SK-MEL-5 (cell line): ENCODE measurements around the gene GPX4. TPM values are rescaled to one million over a fixed set of nuclear protein-coding genes. Genes with fewer than 3 reads are reported as not detected.

Experiments used
- DNase-seq: peaks from one replicate; pipeline ENCODE4 v3.0.0-alpha.2; 2016; ENCODE audit warnings: low read depth, low spot score
- in situ Hi-C: cut with HindIII; loops from 2 replicates; pipeline ENCODE4 v1.10.0; 2016; ENCODE audit warnings: low sequenced_read_pairs, high pct_unique_total_duplicates, low pct_unique_long_range_greater_than_20kb
- total RNA-seq: library from RNA; depleted of rRNA; stranded (reverse); fragments of >200 nt; shearing (Covaris generic); gene quantifications from 2 replicates; pipeline ENCODE4 v1.2.3, GENCODE V29; 2014; rRNA removed

GPX4 gene
- total RNA-seq, 1 experiment from 2014 or later: 258 TPM

DNA sequence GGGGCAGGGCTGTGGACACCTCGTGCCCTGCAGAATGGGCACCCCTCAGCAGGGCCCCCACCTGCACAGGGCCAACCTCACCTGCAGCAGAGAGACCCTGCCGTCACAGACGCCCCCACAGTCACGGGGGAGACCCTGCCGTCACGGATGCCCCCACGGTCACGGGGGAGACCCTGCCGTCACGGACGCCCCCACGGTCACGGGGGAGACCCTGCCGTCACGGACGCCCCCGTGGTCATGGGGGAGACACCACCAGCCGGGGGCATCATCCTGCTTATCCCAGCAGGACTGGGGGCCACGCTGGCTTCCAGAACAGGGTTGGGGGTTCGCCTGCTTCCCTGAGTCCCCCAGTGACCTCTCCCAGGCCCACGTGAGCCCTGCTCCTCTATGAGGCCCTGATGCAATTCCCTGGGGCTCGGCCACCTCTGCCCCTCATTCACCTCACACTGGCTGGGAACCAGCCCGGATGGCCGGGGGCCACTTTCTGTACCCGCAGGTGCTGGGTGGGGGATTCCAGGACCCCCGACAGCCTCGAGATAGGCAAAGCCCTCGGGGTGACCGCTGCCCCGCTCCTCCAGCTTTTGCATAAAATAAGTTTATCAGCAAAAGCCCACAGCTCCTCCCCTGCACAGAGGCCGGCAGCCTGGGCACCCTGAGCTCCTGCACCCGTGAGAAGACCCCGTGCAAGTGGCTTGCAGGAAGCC lies 46.7 kb downstream of the GPX4 start:
- no peak for DNase-seq
- in situ Hi-C loops: no loop called here

DNA sequence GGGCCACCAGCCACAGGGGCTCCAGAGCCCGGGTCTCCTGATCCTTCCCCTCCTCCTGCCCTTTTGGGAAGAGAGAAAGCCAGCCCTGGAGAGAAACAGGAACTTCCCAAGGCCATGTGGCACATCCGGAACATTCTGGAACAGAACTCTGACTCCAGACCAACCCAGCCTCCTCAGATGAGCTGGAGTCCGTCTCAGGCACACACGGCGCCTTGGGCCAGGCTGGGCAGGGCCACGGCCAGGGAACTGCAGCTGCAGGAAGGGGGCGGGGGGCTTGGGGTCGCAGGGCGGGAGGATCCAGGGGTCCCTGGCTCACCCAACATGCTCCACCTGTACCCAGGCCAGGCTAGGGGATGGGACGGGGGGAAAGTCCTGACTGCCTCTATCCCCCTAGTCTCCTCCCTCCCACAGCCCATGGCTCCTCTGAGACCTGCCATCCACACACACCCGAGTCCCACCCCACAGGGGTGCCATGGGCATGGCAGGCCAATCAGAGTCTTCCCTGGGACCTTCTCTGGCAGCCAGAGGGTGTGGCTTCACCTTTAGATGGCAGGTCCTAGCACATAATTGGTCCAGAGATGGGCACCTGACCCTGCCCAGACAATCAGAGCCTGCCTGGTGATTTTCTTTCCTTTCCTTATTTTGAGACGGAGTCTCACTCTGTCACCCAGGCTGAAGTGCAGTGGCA lies 47.4 kb downstream of the GPX4 start:
- DNase-seq: peak; percentile 22
- in situ Hi-C loops: no loop called here

DNA sequence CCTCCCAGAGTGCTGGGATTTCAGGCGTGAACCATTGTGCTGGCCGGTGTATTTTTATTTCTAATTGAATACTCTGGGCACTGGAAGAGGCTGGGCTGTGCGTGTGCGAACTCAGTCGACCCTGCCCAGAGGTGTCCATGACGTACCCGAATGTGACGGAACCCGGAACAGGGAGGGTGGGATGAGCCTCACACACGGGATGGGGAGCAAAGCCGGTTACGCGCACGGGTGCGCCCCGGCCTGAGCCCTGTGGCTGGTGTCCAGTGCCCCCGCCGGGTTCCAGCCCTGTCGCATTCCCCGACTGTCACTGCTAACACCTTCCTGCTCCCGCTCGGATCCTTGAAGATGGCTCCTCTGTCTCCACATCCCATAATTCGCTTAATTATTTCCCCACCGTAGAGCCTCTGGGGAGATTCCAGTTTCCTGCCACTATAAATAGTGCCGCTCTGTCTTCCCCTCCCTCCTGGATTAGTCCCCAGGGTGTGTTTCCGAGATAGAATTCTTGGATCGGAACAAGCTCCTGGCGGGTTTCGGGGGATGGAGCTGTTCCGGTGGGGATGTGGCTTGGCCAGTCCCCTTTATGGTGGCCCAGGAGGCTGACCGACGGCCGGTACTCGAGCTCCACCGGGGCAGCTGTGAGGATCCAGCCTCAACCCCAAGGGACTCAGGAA lies 48.3 kb downstream of the GPX4 start:
- in situ Hi-C loops: no loop called here
- no peak for DNase-seq

DNA sequence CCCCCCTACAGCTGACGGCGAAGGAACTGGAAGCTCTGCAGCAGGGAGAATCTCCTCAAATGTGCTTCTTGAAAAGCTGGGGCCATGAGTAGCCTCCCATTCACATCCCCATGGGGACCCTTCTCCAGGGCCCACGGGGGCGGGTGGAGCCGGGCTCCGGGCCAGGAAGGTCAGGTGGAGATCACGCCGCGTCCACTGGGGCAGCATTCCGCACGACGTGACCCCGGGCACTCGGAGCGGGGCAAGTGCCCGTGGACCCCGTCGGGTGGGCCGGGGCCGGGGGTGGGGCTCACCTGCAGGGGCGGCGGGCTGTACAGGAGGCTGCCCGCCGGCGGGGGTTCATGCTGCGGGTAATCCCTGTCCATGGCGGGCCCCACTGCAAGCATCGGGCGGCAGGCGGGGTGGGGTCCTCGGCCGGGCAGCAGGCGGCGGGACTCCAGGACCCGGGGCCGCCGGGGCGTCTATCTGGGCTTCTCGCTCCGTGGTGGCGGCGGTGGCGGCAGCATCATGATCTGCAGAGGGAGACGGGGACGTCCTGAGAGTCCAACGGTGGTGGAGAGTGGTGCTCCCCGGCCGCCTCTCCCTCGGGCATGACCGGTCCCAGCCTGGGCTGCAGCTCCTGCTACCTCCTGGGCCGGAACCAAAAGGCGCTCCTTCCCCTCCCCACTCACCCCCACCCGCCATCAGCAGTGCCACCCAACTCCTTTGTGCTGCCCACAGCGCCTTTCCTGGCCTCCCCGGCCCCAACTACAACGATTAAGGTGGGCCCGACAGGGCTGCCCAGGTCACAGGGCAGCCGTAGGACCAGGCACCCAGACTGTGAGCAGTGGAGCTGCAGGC lies 50.3 kb downstream of the GPX4 start:
- in situ Hi-C loops: no loop called here
- DNase-seq: no peak

DNA sequence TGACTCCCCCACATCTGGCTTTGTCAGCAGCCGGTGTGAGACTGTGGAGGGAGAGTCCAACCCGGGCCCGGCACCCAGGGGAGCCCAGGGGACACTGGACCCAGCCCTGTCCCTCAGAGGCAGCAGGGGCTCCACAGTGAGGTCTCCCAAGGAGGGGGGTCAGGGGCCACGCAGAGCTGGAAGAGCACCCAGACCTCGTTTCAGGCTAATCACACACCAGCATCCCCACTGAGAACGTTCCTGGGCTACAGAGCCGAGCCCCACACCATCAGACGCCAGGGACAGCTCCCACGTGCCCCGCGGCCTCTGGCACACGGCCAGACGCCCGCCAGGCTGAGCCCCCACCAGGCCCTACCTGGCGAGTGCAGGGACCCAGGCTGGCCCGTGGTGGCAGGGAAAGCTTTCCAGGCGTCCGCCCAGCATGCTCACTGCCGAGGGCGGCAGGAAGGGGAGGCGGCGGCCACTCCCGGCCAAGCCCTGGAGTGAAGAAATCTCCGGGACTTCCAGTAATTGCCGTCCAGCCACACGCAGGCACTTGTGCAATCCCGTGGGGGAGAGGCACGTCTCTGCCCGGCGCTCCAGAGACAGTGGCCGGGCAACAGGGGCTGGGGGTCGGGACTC lies 51.0 kb downstream of the GPX4 start:
- in situ Hi-C loops: no loop called here
- DNase-seq: no peak

DNA sequence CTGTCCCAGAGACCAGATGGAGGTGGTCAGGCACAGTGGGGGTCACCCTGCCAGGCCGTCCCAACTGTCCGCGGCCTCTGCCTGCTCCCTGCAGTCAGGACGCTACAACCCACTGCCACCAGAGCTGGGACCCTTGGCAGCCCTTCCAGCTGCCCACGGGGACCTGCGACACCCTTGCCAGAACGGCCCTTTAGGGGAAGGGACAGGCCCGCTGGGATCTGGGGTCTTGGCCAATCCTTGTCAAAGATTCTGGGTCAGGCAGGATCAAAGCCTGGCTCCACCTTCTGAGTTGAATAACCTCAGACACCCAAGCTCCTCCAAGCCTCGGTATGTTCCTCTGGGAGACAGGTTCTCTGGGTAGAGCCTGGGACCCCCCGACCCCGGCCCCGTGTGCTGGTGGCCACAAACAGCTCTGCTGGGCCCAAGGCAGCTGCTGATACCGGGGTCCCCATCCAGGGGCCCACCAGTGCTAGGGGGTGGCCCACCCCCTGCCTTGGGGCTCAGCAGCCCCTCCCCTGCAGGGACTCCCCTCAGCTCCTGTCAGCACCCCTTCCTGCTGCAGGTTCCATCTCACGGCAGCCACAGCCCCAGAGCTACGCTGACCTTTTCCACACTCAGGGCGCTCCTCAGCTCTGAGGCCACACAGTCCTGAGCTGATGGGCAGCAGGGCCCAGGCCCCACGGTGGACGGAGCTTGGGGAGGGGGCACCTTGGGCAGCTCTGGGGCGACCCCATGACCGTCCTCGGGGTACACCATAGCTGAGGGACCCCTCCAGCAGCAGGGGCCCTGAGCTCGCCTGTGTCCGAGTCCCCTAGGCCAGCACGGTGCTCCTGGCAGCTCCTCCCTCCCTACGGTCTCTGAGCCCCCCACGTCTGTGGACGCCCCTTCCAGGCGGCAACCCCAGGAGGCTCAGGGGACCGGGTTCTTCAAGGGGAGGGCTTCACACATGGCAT lies 51.8 kb downstream of the GPX4 start:
- in situ Hi-C loops: no loop called here
- DNase-seq: no peak

Other genes with a start within 250 kb of the GPX4 start
- 1.4 and 4.3 TPM in 2 replicates for gene CFD, start 244.3 kb upstream of the GPX4 start, total RNA-seq
- gene MED16, start 210.8 kb upstream of the GPX4 start, total RNA-seq: 3.2 and 3.9 TPM in 2 replicates
- gene RNU6-9, start 210.5 kb upstream of the GPX4 start, total RNA-seq: not detected in 2 replicates
- gene R3HDM4, start 190.8 kb upstream of the GPX4 start, total RNA-seq: 20.0 and 21.0 TPM in 2 replicates
- not detected in 2 replicates for gene KISS1R, start 186.7 kb upstream of the GPX4 start, total RNA-seq
- 4.1 and 6.6 TPM in 2 replicates for gene ARID3A, start 178.0 kb upstream of the GPX4 start, total RNA-seq
- 24.4 and 36.1 TPM in 2 replicates for gene WDR18, start 119.6 kb upstream of the GPX4 start, total RNA-seq
- 0.03 TPM in 1 of 2 replicates, not detected in the other for gene GRIN3B, start 103.6 kb upstream of the GPX4 start, total RNA-seq
- 44.8 and 51.8 TPM in 2 replicates for gene TMEM259, start 82.9 kb upstream of the GPX4 start, total RNA-seq
- gene RNU6-2, start 82.5 kb upstream of the GPX4 start, total RNA-seq: not detected in 2 replicates
- 11.7 and 12.1 TPM in 2 replicates for gene CNN2, start 77.4 kb upstream of the GPX4 start, total RNA-seq
- 2.3 and 3.3 TPM in 2 replicates for gene ABCA7, start 63.9 kb upstream of the GPX4 start, total RNA-seq
- gene ARHGAP45, start 36.8 kb upstream of the GPX4 start, total RNA-seq: 3.3 and 4.9 TPM in 2 replicates
- 132 and 150 TPM in 2 replicates for gene POLR2E, start 8.6 kb upstream of the GPX4 start, total RNA-seq
- gene SBNO2, start 70.3 kb downstream of the GPX4 start, total RNA-seq: 18.8 and 21.1 TPM in 2 replicates
- gene STK11, start 101.8 kb downstream of the GPX4 start, total RNA-seq: 44.2 and 47.8 TPM in 2 replicates
- gene CBARP, start 134.0 kb downstream of the GPX4 start, total RNA-seq: 2.3 and 3.7 TPM in 2 replicates
- 30.3 and 36.6 TPM in 2 replicates for gene ATP5F1D, start 137.8 kb downstream of the GPX4 start, total RNA-seq
- gene MIDN, start 144.6 kb downstream of the GPX4 start, total RNA-seq: 4.6 and 8.8 TPM in 2 replicates
- 93.9 and 95.0 TPM in 2 replicates for gene CIRBP, start 165.3 kb downstream of the GPX4 start, total RNA-seq
- gene FAM174C, start 171.5 kb downstream of the GPX4 start, total RNA-seq: 81.1 and 89.7 TPM in 2 replicates
- 0.37 and 1.5 TPM in 2 replicates for gene EFNA2, start 181.9 kb downstream of the GPX4 start, total RNA-seq